IMR-90 (cell line): ENCODE data around the gene TWSG1. TPM values are rescaled to one million over a fixed set of nuclear protein-coding genes. Genes with fewer than 3 reads are reported as not detected.

Source experiments
- ATAC-seq: fragments of 200-7000 bp; cut with Tn5 transposase; 2 replicates; pipeline ENCODE4 v1.9.1; 2020; ENCODE audit warnings: low read depth, mild to moderate bottlenecking, moderate library complexity
- BruUV-seq: library from RNA; stranded (reverse); fragments of 400-500 nt; replicated peaks from 2 replicates; lab custom pipeline; 2021; lab: Mats Ljungman, UMichigan
- CTCF ChIA-PET: fragments of 300-600 bp; formaldehyde crosslinking; extraction: SDS; loops from one replicate; lab custom pipeline; 2021; ENCODE audit warnings: antibody characterized with exemption; lab: Yijun Ruan, JAX
- POLR2A ChIA-PET: fragments of 300-600 bp; sonication (Branson Sonifier 250); formaldehyde crosslinking; loops from one replicate; lab custom pipeline; 2022; ENCODE audit warnings: antibody characterized with exemption; ENCODE audit not compliant: unreplicated experiment; lab: Charles Lee
- DNase-seq: peaks from one replicate; pipeline ENCODE4 v3.0.0; 2013
- H2AFZ ChIP-seq: replicated peaks from 2 replicates; pipeline ENCODE3; 2013; ENCODE audit warnings: low read length, mild to moderate bottlenecking; ENCODE audit not compliant: poor library complexity
- H2AK5ac ChIP-seq: 2 replicates; pipeline ENCODE4 v1.6.1; 2013; ENCODE audit warnings: low read depth, low read length, inconsistent platforms
- H2AK9ac ChIP-seq: replicated peaks from 2 replicates; pipeline ENCODE3; 2013; ENCODE audit warnings: mild to moderate bottlenecking, low read depth, low read length, moderate library complexity; ENCODE audit not compliant: poor library complexity
- H2BK120ac ChIP-seq: 2 replicates; pipeline ENCODE4 v1.6.1; 2013; ENCODE audit warnings: low read depth, low read length, inconsistent platforms
- H2BK15ac ChIP-seq: 3 replicates; pipeline ENCODE4 v1.6.1; 2013; ENCODE audit warnings: low read depth, low read length, inconsistent platforms
- H2BK20ac ChIP-seq: 2 replicates; pipeline ENCODE4 v1.6.1; 2013; ENCODE audit warnings: low read depth, mild to moderate bottlenecking, inconsistent platforms, low read length, moderate library complexity
- H2BK5ac ChIP-seq: 2 replicates; pipeline ENCODE4 v1.6.1; 2013; ENCODE audit warnings: mild to moderate bottlenecking, low read depth, low read length, inconsistent platforms; ENCODE audit not compliant: poor library complexity, severe bottlenecking
- H3K14ac ChIP-seq: replicated peaks from 2 replicates; pipeline ENCODE4 v1.6.1; 2013; ENCODE audit warnings: low read depth, low read length, inconsistent platforms
- H3K18ac ChIP-seq: 2 replicates; pipeline ENCODE4 v1.6.1; 2013; ENCODE audit warnings: low read depth, low read length, control low read depth
- H3K23ac ChIP-seq: 2 replicates; pipeline ENCODE4 v1.6.1; 2013; ENCODE audit warnings: low read depth, low read length, inconsistent platforms
- H3K27ac ChIP-seq: 2 replicates; pipeline ENCODE4 v1.5.1; 2013; ENCODE audit warnings: mild to moderate bottlenecking, control low read depth, low read length; ENCODE audit not compliant: insufficient read depth
- H3K27me3 ChIP-seq: 2 replicates; pipeline ENCODE4 v1.6.1; 2013; ENCODE audit warnings: low read length; ENCODE audit not compliant: control insufficient read depth, insufficient read depth
- H3K36me3 ChIP-seq: 2 replicates; pipeline ENCODE4 v1.6.1; 2013; ENCODE audit warnings: low read length, mixed read lengths; ENCODE audit not compliant: control insufficient read depth, insufficient read depth
- H3K4ac ChIP-seq: 2 replicates; pipeline ENCODE4 v1.6.1; 2013; ENCODE audit warnings: low read depth, low read length, inconsistent platforms
- H3K4me1 ChIP-seq: 2 replicates; pipeline ENCODE4 v1.6.1; 2013; ENCODE audit warnings: low read length, mixed read lengths; ENCODE audit not compliant: control insufficient read depth, insufficient read depth
- H3K4me2 ChIP-seq: 2 replicates; pipeline ENCODE4 v1.6.1; 2013; ENCODE audit warnings: low read depth, mild to moderate bottlenecking, control low read depth, low read length, moderate library complexity
- H3K4me3 ChIP-seq: 2 replicates; pipeline ENCODE4 v1.5.1; 2013; ENCODE audit warnings: low read depth, mild to moderate bottlenecking, control low read depth, low read length, moderate library complexity; ENCODE audit not compliant: insufficient read depth
- H3K56ac ChIP-seq: 2 replicates; pipeline ENCODE4 v1.6.1; 2013; ENCODE audit warnings: low read length, inconsistent platforms; ENCODE audit not compliant: insufficient read depth; ENCODE audit errors: extremely low read depth
- H3K79me1 ChIP-seq, 2 experiments: 2 replicates each; pipeline ENCODE4 v1.6.1; 2013; ENCODE audit warnings: low read length in 2 of 2, inconsistent platforms in 1 of 2, low read depth in 1 of 2
- H3K9ac ChIP-seq: 2 replicates; pipeline ENCODE4 v1.6.1; 2013; ENCODE audit warnings: low read depth, low read length, control low read depth
- H3K9me1 ChIP-seq: 2 replicates; pipeline ENCODE4 v1.6.1; 2013; ENCODE audit warnings: low read length, inconsistent platforms; ENCODE audit not compliant: insufficient read depth
- H3K9me3 ChIP-seq: 2 replicates; pipeline ENCODE4 v1.6.1; 2013; ENCODE audit warnings: low read length; ENCODE audit not compliant: control insufficient read depth, insufficient read depth
- H4K20me1 ChIP-seq: 2 replicates; pipeline ENCODE4 v1.6.1; 2013; ENCODE audit warnings: low read length, inconsistent platforms; ENCODE audit not compliant: insufficient read depth
- H4K5ac ChIP-seq: 2 replicates; pipeline ENCODE4 v1.6.1; 2013; ENCODE audit warnings: mild to moderate bottlenecking, low read depth, low read length, control low read depth
- H4K8ac ChIP-seq, 2 experiments: 2 replicates each; pipeline ENCODE4 v1.6.1; 2013; ENCODE audit warnings: low read depth in 2 of 2, low read length in 2 of 2, control low read depth in 1 of 2, inconsistent platforms in 1 of 2
- H4K91ac ChIP-seq: 2 replicates; pipeline ENCODE4 v1.6.1; 2013; ENCODE audit warnings: low read depth, low read length, inconsistent platforms; ENCODE audit not compliant: insufficient read depth
- CEBPB ChIP-seq: IDR thresholded peaks from 2 replicates; pipeline ENCODE4 v1.6.1; 2012; ENCODE audit warnings: low read depth, low read length, improper control_type of control experiment
- ELK1 ChIP-seq: fragments of 150-350 bp; IDR thresholded peaks from 2 replicates; pipeline ENCODE4 v1.6.1; 2016; ENCODE audit warnings: low read depth, mild to moderate bottlenecking, low read length, moderate library complexity, borderline replicate concordance
- FOS ChIP-seq: fragments of 150-350 bp; IDR thresholded peaks from 2 replicates; pipeline ENCODE4 v1.6.1; 2016; ENCODE audit warnings: low read depth, low read length
- RCOR1 ChIP-seq: IDR thresholded peaks from 2 replicates; pipeline ENCODE4 v1.6.1; 2012; ENCODE audit warnings: mild to moderate bottlenecking, low read length, improper control_type of control experiment; ENCODE audit not compliant: insufficient replicate concordance
- WGBS, 2 experiments: methylation state at CpG; one replicate each; pipeline versions ENCODE4 v1.1.5 to v1.1.7; 2013; ENCODE audit warnings: missing lambda C conversion rate in 2 of 2; ENCODE audit not compliant: insufficient read length in 1 of 2; ENCODE audit errors: extremely low coverage in 2 of 2; 5-methylcytosine and 5-hydroxymethylcytosine counted together
- dilution Hi-C: fragments of 300-500 bp; cut with HindIII; formaldehyde crosslinking; loops from one replicate; pipeline ENCODE4 v1.14.3; 2018; ENCODE audit warnings: low sequenced_read_pairs; ENCODE audit not compliant: unreplicated experiment
- in situ Hi-C: fragments of 300-500 bp; cut with MboI; formaldehyde crosslinking; loops from 3 replicates; pipeline ENCODE4 v1.14.3; 2019; ENCODE audit warnings: low sequenced_read_pairs, inconsistent platforms, mixed read lengths
- intact Hi-C: fragments of 100-400 bp; cut with micrococcal nuclease; formaldehyde crosslinking; loops from 2 replicates; pipeline ENCODE4 v1.10.0; 2022
- polyA plus RNA-seq, 3 experiments: library from polyadenylated mRNA; depleted of rRNA; stranded (reverse); fragments of >200 nt; gene quantifications; 2 replicates each; pipeline ENCODE4 v1.2.3, GENCODE V29; 2012; ENCODE audit warnings: low replicate concordance in 1 of 3
- total RNA-seq: library from RNA; depleted of rRNA; stranded (reverse); fragments of >200 nt; gene quantifications from 2 replicates; pipeline ENCODE4 v1.2.3, GENCODE V29; 2012

Gene TWSG1
- total and polyA plus RNA-seq, 2 of the 4 experiments (the other 2 are of a cell fraction) = 80.4 to 115 TPM

- peak overlapping the region; percentile 79 for H2BK120ac ChIP-seq
- dilution Hi-C loops (no loop called here), intact Hi-C loops (no loop called here), in situ Hi-C loops (no loop called here)
- H2BK15ac ChIP-seq = peak overlapping the region; percentile 68; the same call in 1 of the 3 replicates
- peak overlapping the region; percentile 2; the same call in 1 of the 2 replicates for H3K9ac ChIP-seq
- ChIA-PET CTCF (interaction anchor here (0.7 kb wide), 1 partner anchor 82 kb away, joined by 4 read pairs; the partner anchor contains the start of gene TWSG1), POLR2A (interaction anchor here (0.6 kb wide), 2 partner anchors 60 to 586 kb away, joined by 3 read pairs; no protein-coding TSS in a partner anchor)
- peak overlapping the region; percentile 20; the same call in 1 of the 2 replicates for H3K56ac ChIP-seq
- H3K4me1 ChIP-seq = peaks cover 11% of the 10 kb centered on the region
- H3K36me3 ChIP-seq = no peaks in the 10 kb centered on the region
- H3K27me3 ChIP-seq = no peaks in the 10 kb centered on the region
- H3K9me3 ChIP-seq = no peaks in the 10 kb centered on the region
- H3K27ac ChIP-seq = peak overlapping the region; percentile 70; the same call in 1 of the 2 replicates
- peak overlapping the region; percentile 87 for H2AFZ ChIP-seq
- no peaks in the 10 kb centered on the region for H4K20me1 ChIP-seq
- no TSS peak for BruUV-seq
- H2BK20ac ChIP-seq = peak overlapping the region; percentile 70
- peak overlapping the region; percentile 70 for H3K23ac ChIP-seq
- DNase-seq (no peak), ATAC-seq (peak; percentile 35)
- peak overlapping the region; percentile 44; the same call in 1 of the 2 replicates for H2AK5ac ChIP-seq
- H3K4me3 ChIP-seq = no peak overlapping the region
- H3K18ac ChIP-seq = peak overlapping the region; percentile 74
- peak overlapping the region; percentile 78 for H2BK5ac ChIP-seq
- H2AK9ac ChIP-seq = peak overlapping the region; percentile 70
- H3K4me2 ChIP-seq = peak overlapping the region; percentile 28
- H4K5ac ChIP-seq = peak overlapping the region; percentile 44
- peak overlapping the region; percentile 35 for H3K14ac ChIP-seq
- TF ChIP-seq ELK1 = no peak
- TF ChIP-seq FOS = no peak
- no peak for TF ChIP-seq CEBPB
- TF ChIP-seq RCOR1 = no peak
- peak overlapping the region; percentile 56 for H3K4ac ChIP-seq
- peak overlapping the region; percentile 77 for H4K91ac ChIP-seq
- H4K8ac ChIP-seq = peak overlapping the region; percentile 41 to 88
- H3K9me1 ChIP-seq = peaks cover 5% of the 10 kb centered on the region; the same call in 1 of the 2 replicates
- WGBS, 2 experiments = 0% methylated on average over 1 of the region's 6 CpGs; no CpG with 5 or more reads in 1 of the 2 experiments
- no peaks in the 10 kb centered on the region for H3K79me1 ChIP-seq
These were observed 82.0 kb downstream of the TWSG1 start for GRCh38 chr18:9416563-9417072.
